ENCODE data around the gene AKIRIN2. TPM values are rescaled to one million over a fixed set of nuclear protein-coding genes. Genes with fewer than 3 reads are reported as not detected.
"Not testable (repeated sequence)": the region's sequence is repeated elsewhere in the genome, so short reads cannot be mapped to it uniquely, and the experiment has no call there.

Gene AKIRIN2
- total RNA-seq, 1 experiment from 2014 or later: 47.0 TPM

DNA sequence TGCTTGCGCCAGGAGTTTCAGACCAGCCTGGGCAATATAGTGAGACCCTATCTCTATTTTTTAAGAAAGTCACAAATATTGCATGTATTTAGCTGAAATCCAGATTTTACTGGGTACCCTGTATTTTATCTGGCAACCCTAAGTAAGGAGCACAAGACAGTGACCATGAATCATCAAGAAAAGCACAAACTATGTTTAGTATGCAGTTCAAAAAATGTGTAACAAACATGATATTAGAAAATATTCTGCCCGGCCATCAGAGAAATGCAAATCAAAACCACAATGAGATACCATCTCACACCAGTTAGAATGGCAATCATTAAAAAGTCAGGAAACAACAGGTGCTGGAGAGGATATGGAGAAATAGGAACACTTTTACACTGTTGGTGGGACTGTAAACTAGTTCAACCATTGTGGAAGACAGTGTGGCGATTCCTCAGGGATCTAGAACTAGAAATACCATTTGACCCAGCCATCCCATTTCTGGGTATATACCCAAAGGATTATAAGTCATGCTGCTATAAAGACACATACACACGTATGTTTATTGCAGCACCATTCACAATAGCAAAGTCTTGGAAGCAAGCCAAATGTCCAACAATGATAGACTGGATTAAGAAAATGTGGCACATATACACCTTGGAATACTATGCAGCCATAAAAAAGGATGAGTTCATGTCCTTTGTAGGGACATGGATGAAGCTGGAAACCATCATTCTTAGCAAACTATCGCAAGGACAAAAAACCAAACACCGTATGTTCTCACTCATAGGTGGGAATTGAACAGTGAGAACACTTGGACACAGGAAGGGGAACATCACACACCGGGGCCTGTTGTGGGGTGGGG is 6.8 kb upstream of the AKIRIN2 start:
- not testable (repeated sequence) for H3K4me2 ChIP-seq (ENCODE audit: low read depth, low read length, poor library complexity, severe bottlenecking); H3K79me2 ChIP-seq (ENCODE audit: low read length); H3K4me3 ChIP-seq (ENCODE audit: low read length); H3K9me3 ChIP-seq (ENCODE audit: low read length); H2AFZ ChIP-seq (ENCODE audit: low read length); H3K27me3 ChIP-seq (ENCODE audit: low read length); H4K20me1 ChIP-seq (ENCODE audit: insufficient read depth, low read depth, low read length); DNase-seq; H3K9me2 ChIP-seq (replicated peaks; ENCODE audit: insufficient read depth, low read length); H3K9ac ChIP-seq (ENCODE audit: low read length); H3K27ac ChIP-seq (ENCODE audit: low read length); H3K36me3 ChIP-seq (ENCODE audit: insufficient read depth, low read length)
- H3K4me1 ChIP-seq (ENCODE audit: low read length): peaks cover 19% of the 10 kb centered on the region

DNA sequence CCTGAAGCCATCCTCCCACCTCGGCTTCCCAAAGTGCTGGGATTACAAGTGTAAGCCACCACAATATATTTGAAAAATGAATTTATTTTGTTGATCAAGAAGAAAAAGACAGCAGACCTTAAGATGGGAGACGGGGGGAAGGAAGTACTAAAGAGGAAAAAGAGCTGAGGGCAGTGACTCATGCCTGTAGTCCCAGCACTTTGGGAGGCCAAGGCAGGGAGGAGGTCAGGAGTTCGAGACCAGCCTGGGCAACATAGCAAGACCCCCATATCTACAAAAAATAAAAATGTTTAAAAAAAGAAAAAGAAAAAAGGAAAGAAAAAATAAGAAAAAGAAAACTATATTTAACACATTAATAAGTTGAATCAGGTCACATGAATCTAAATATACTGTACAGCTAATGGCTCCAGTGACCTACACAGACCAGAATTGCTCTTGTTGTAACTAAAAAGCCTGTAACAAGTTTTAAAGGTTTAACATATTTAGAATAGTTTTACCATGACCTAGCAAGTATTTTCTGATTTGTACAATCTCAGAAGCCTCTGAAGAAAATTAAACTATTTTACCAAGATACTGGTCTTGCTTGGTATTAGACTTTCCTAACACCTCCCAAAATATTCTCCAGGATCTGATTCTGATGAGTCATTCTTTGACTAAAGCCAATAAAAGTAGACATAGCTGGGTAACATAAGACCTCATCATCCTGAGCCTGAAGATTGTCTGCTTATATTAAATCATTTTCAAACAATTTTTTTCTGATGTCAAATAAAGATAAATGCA is 4.3 kb upstream of the AKIRIN2 start:
- Histone ChIP-seq H3K4me3 (ENCODE audit: low read length) (no peak overlapping the region), H3K9me3 (ENCODE audit: low read length) (no peaks in the 10 kb centered on the region), H3K4me1 (ENCODE audit: low read length) (peaks cover 24% of the 10 kb centered on the region), H4K20me1 (ENCODE audit: insufficient read depth, low read depth, low read length) (0 out of 2 replicates have a peak, but pooled peaks cover under 1% of the 10 kb centered on the region), H3K27ac (ENCODE audit: low read length) (peak overlapping the region; percentile 19), H3K36me3 (ENCODE audit: insufficient read depth, low read length) (no peaks in the 10 kb centered on the region), H3K79me2 (ENCODE audit: low read length) (peaks cover 7% of the 10 kb centered on the region), H3K9me2 (replicated peaks; ENCODE audit: insufficient read depth, low read length) (no peaks in the 10 kb centered on the region), H3K9ac (ENCODE audit: low read length) (no peak overlapping the region), H3K4me2 (ENCODE audit: low read depth, low read length, poor library complexity, severe bottlenecking) (peak overlapping the region; percentile 33), H2AFZ (ENCODE audit: low read length) (peak overlapping the region; percentile 79; the same call in 1 of the 2 replicates), H3K27me3 (ENCODE audit: low read length) (no peaks in the 10 kb centered on the region)
- DNase-seq: peak; percentile 29

DNA sequence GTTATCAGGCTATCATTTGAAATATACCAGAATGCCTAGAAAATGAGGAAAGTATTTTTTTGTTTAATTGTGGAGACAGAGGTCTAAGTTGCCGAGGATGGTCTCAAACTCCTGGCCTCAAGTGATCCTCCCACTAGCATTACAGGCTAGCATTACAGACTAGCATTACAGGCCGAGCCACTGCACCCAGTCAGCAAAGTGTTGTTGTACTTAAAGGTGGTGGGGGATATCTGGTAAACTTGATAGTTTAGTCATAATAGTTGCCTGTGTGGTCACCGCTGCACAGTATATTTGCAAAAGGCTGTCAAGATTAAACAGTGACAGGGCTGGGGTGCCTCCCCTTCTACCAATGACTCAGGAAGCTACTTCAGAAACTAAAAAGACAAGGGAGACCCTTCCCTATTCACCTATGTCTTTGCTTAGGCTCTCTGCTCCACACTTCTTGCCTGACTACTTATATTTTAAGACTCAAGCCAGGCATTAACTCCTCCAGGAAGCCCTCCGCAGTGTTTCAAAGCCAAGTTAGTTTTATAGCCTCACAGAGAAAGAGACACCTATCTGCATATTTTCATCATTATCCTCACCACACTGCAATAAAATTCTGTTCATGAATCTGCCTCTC is 3.1 kb upstream of the AKIRIN2 start:
- Histone ChIP-seq H3K36me3 (ENCODE audit: insufficient read depth, low read length) (no peaks in the 10 kb centered on the region), H3K9me3 (ENCODE audit: low read length) (no peaks in the 10 kb centered on the region), H2AFZ (ENCODE audit: low read length) (peak overlapping the region; percentile 89), H3K4me3 (ENCODE audit: low read length) (no peak overlapping the region), H3K9me2 (replicated peaks; ENCODE audit: insufficient read depth, low read length) (no peaks in the 10 kb centered on the region), H3K4me2 (ENCODE audit: low read depth, low read length, poor library complexity, severe bottlenecking) (no peak overlapping the region), H3K4me1 (ENCODE audit: low read length) (peaks cover 24% of the 10 kb centered on the region), H3K27ac (ENCODE audit: low read length) (no peak overlapping the region; the same call in 1 of the 2 replicates), H3K79me2 (ENCODE audit: low read length) (peaks cover 19% of the 10 kb centered on the region), H3K27me3 (ENCODE audit: low read length) (no peaks in the 10 kb centered on the region), H4K20me1 (ENCODE audit: insufficient read depth, low read depth, low read length) (peaks cover 12% of the 10 kb centered on the region), H3K9ac (ENCODE audit: low read length) (no peak overlapping the region)
- DNase-seq: no peak

DNA sequence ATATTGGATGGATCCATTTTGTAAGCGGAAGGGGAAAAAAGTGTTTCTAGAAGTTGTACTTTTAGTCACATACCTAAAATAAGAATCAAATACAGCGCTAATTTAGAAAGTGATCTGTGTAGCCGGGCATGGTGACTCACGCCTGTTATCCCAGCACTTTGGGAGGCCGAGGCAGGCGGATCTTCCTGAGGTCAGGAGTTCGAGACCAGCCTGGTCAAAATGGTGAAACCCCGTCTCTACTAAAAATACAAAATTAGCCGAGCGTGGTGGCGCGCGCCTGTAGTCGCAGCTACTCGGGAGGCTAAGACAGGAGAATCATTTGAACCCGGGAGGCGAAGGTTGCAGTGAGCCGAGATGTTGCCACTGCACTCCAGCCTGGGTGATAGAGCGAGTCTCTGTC is 1.0 kb upstream of the AKIRIN2 start:
- peak overlapping the region; percentile 18 for H2AFZ ChIP-seq (ENCODE audit: low read length)
- not testable (repeated sequence) for H3K9me3 ChIP-seq (ENCODE audit: low read length); DNase-seq; H3K27me3 ChIP-seq (ENCODE audit: low read length); H3K9me2 ChIP-seq (replicated peaks; ENCODE audit: insufficient read depth, low read length)
- H4K20me1 ChIP-seq (ENCODE audit: insufficient read depth, low read depth, low read length): peaks cover 33% of the 10 kb centered on the region
- peaks cover 43% of the 10 kb centered on the region for H3K4me1 ChIP-seq (ENCODE audit: low read length)
- peaks cover 40% of the 10 kb centered on the region for H3K79me2 ChIP-seq (ENCODE audit: low read length)
- H3K36me3 ChIP-seq (ENCODE audit: insufficient read depth, low read length): peaks cover 15% of the 10 kb centered on the region
- H3K27ac ChIP-seq (ENCODE audit: low read length): peak overlapping the region; percentile 87
- H3K9ac ChIP-seq (ENCODE audit: low read length): peak overlapping the region; percentile 59
- peak overlapping the region; percentile 68 for H3K4me3 ChIP-seq (ENCODE audit: low read length)
- peak overlapping the region; percentile 90 for H3K4me2 ChIP-seq (ENCODE audit: low read depth, low read length, poor library complexity, severe bottlenecking)

DNA sequence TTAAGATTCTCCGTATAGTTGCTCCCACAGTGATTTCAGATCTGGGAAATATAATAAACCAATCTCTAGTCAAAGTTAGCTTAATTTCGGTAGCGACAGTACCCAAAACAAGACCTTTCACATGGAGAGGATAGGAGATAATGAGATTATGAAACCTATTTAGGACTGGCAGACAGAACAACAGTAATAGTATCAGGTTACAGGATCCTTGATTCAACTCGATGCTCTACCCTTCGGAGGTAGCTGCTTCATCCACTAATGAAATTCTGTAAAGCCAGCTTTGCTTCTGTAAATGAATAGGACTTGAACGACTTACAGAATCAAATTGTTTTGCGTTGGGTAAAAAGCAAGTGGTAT is 534 bp upstream of the AKIRIN2 start:
- H3K4me3 ChIP-seq (ENCODE audit: low read length): peak overlapping the region; percentile 68
- peak overlapping the region; percentile 87 for H3K27ac ChIP-seq (ENCODE audit: low read length)
- H3K27me3 ChIP-seq (ENCODE audit: low read length): no peaks in the 10 kb centered on the region
- H3K79me2 ChIP-seq (ENCODE audit: low read length): peaks cover 45% of the 10 kb centered on the region
- H4K20me1 ChIP-seq (ENCODE audit: insufficient read depth, low read depth, low read length): peaks cover 38% of the 10 kb centered on the region
- H2AFZ ChIP-seq (ENCODE audit: low read length): peak overlapping the region; percentile 18
- H3K4me2 ChIP-seq (ENCODE audit: low read depth, low read length, poor library complexity, severe bottlenecking): peak overlapping the region; percentile 90
- H3K4me1 ChIP-seq (ENCODE audit: low read length): peaks cover 48% of the 10 kb centered on the region
- peak overlapping the region; percentile 59 for H3K9ac ChIP-seq (ENCODE audit: low read length)
- peaks cover 20% of the 10 kb centered on the region for H3K36me3 ChIP-seq (ENCODE audit: insufficient read depth, low read length)
- H3K9me3 ChIP-seq (ENCODE audit: low read length): no peaks in the 10 kb centered on the region
- peak; percentile 80 for DNase-seq
- H3K9me2 ChIP-seq (replicated peaks; ENCODE audit: insufficient read depth, low read length): no peaks in the 10 kb centered on the region

DNA sequence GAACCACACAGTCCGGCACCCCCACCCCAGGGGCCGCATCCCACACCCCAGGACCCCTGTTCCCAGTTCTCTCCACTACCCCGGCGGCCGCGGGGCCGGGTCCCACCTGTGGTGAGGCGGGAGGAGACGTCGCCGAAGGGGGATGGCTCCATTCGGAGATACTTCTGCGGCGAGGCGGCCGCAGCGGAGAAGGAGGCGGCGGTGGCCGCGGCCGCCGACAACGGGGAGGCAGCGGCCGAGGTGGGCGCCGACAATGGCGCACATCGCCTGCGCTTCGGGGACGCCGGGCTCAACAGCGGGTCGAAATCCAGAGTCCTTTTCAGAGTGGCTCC is 723 bp downstream of the AKIRIN2 start:
- Histone ChIP-seq H3K9me3 (ENCODE audit: low read length) (no peaks in the 10 kb centered on the region), H2AFZ (ENCODE audit: low read length) (no peak overlapping the region), H4K20me1 (ENCODE audit: insufficient read depth, low read depth, low read length) (peaks cover 42% of the 10 kb centered on the region), H3K27me3 (ENCODE audit: low read length) (no peaks in the 10 kb centered on the region), H3K4me1 (ENCODE audit: low read length) (peaks cover 44% of the 10 kb centered on the region), H3K79me2 (ENCODE audit: low read length) (peaks cover 55% of the 10 kb centered on the region), H3K9ac (ENCODE audit: low read length) (peak overlapping the region; percentile 98), H3K4me3 (ENCODE audit: low read length) (peak overlapping the region; percentile 97), H3K27ac (ENCODE audit: low read length) (peak overlapping the region; percentile 89), H3K9me2 (replicated peaks; ENCODE audit: insufficient read depth, low read length) (no peaks in the 10 kb centered on the region), H3K4me2 (ENCODE audit: low read depth, low read length, poor library complexity, severe bottlenecking) (peak overlapping the region; percentile 79), H3K36me3 (ENCODE audit: insufficient read depth, low read length) (peaks cover 24% of the 10 kb centered on the region)
- DNase-seq: no peak

DNA sequence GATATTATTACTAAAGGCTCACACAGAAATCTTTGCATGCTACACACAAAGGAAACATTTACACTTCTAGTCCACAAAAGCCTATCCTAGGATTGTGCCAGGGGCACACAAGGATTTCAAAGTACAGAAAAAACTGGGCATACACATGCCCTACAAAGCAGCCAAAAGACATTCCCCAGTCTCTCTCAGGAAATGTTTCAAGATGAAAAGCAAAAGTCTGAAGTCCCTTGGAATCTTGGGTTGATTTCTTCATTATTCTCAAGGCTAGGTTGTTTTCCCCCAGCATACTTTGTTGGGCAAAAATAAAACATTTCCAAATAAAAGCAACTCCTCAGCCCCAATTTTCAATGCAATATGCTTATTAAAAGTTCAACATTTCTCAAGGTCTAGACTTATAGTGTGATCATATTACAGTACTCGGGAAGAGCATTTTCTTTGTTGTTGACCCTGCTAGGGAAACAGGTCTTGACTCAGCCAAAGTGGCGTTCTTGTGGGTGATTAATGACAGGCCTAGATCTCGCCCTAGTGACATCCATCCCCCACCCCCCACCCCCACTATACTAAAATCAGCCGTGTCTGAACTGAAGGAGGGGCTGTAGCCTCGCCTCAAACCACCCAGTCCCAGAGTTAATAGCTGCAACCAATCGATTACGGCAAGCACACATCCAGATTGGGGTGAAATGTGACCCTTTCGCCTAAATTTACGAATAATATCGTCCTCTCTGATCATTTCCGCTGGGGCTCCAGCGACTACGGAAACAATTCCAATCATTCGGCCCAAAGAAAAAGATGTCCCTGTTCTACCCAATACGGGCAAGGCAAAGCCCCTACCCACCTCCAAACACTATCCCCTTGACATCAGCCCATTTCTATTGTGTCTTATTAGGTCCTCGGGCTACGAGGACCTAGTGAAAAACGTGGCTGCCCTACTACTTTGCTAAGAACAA is 1.4 kb downstream of the AKIRIN2 start:
- peak overlapping the region; percentile 97 for H3K4me3 ChIP-seq (ENCODE audit: low read length)
- H3K9me2 ChIP-seq (replicated peaks; ENCODE audit: insufficient read depth, low read length): no peaks in the 10 kb centered on the region
- H3K4me2 ChIP-seq (ENCODE audit: low read depth, low read length, poor library complexity, severe bottlenecking): peak overlapping the region; percentile 79
- H3K27me3 ChIP-seq (ENCODE audit: low read length): no peaks in the 10 kb centered on the region
- H3K36me3 ChIP-seq (ENCODE audit: insufficient read depth, low read length): peaks cover 24% of the 10 kb centered on the region
- H2AFZ ChIP-seq (ENCODE audit: low read length): no peak overlapping the region
- peak overlapping the region; percentile 98 for H3K9ac ChIP-seq (ENCODE audit: low read length)
- H3K79me2 ChIP-seq (ENCODE audit: low read length): peaks cover 62% of the 10 kb centered on the region
- H3K4me1 ChIP-seq (ENCODE audit: low read length): peaks cover 50% of the 10 kb centered on the region
- DNase-seq: peak; percentile 85
- H3K9me3 ChIP-seq (ENCODE audit: low read length): no peaks in the 10 kb centered on the region
- H3K27ac ChIP-seq (ENCODE audit: low read length): peak overlapping the region; percentile 89
- peaks cover 48% of the 10 kb centered on the region for H4K20me1 ChIP-seq (ENCODE audit: insufficient read depth, low read depth, low read length)

All from Karpas-422 (cell line).